Measurements from ENCODE around the gene RNLS.

DNA sequence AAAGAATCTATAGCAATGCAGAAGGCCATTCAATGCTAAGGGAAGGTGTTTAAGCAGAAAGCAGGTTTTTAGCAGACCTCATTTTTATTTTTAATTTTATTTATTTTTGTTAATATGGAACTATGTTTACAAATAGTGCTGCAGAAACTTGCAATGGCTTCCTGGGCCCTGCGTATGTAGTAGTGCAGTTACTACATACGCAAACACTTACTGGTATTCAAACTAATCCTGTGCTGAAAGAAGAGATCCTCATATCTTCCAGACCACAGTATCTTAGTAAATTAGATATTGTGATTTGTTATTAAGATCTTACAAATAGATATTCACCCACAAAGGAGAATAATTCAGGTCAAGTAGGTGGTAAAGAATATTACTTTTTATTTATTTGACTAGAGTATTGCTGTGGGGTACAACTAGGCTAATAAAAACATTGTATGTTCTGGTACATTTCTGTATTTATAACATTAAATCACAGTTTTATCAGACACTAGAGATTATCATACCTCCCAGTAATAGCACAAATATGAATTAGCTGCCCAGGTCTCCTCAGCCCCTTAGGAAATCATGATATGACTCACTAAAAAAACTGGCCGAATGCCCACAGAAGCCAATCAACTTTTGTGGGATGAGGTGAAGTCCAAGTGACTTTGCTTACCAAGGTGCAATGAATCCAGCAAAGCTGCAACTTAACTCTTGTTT is 57.6 kb downstream of the RNLS start:
- no peak for TF ChIP-seq EZH2 (IDR thresholded peaks at IDR 0.05; ENCODE audit: borderline replicate concordance, low read length)
- TF ChIP-seq, protein P1, sequence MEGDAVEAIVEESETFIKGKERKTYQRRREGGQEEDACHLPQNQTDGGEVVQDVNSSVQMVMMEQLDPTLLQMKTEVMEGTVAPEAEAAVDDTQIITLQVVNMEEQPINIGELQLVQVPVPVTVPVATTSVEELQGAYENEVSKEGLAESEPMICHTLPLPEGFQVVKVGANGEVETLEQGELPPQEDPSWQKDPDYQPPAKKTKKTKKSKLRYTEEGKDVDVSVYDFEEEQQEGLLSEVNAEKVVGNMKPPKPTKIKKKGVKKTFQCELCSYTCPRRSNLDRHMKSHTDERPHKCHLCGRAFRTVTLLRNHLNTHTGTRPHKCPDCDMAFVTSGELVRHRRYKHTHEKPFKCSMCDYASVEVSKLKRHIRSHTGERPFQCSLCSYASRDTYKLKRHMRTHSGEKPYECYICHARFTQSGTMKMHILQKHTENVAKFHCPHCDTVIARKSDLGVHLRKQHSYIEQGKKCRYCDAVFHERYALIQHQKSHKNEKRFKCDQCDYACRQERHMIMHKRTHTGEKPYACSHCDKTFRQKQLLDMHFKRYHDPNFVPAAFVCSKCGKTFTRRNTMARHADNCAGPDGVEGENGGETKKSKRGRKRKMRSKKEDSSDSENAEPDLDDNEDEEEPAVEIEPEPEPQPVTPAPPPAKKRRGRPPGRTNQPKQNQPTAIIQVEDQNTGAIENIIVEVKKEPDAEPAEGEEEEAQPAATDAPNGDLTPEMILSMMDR (conservative IDR thresholded peaks at IDR 0.05 in 1 of 2, IDR thresholded peaks at IDR 0.05 in 1 of 2; ENCODE audit: extremely low read depth in 1 of 2, insufficient read depth in 1 of 2, low read depth in 1 of 2, low read length in 2 of 2) = no peak

All from mammary epithelial cell (primary cell).